HCT116 (cell line): ENCODE results near the gene MDFIC2. TPM values are rescaled to one million over a fixed set of nuclear protein-coding genes. Genes with fewer than 3 reads are reported as not detected.

Experiments used
- ATAC-seq: fragments of 200-7000 bp; cut with Tn5 transposase; 2 replicates; pipeline ENCODE4 v1.9.1; 2020; ENCODE audit warnings: mild to moderate bottlenecking, moderate library complexity
- BruUV-seq: library from RNA; stranded (reverse); fragments of 400-500 nt; replicated peaks from 2 replicates; lab custom pipeline; 2021; lab: Mats Ljungman, UMichigan
- CTCF ChIA-PET: fragments of 300-600 bp; sonication (Branson Sonifier 250); formaldehyde crosslinking; loops from one replicate; lab custom pipeline; 2021; ENCODE audit warnings: antibody characterized with exemption; lab: Charles Lee
- POLR2A ChIA-PET: fragments of 300-600, 350-600 bp; sonication (Branson Sonifier 250); formaldehyde crosslinking; loops from one replicate; lab custom pipeline; 2021; ENCODE audit warnings: antibody characterized with exemption; lab: Charles Lee
- RAD21 ChIA-PET, 2 experiments: fragments of 300-600 bp; sonication (Branson Sonifier 250); formaldehyde crosslinking; loops; one replicate each; lab custom pipeline; 2023; ENCODE audit warnings: low total read pairs in 2 of 2; ENCODE audit not compliant: uncharacterized antibody in 2 of 2, unreplicated experiment in 2 of 2, low non-redundant PET in 1 of 2; lab: Charles Lee
- DNase-seq: peaks from one replicate; pipeline ENCODE4 v3.0.0-alpha.2; 2010; ENCODE audit warnings: low read depth, low spot score
- H2AFZ ChIP-seq: fragments of 200-600 bp; shearing (Covaris generic), sonication (generic); 2 replicates; pipeline ENCODE4 v1.6.1; 2017; ENCODE audit warnings: low read depth, mixed run types, mixed read lengths, antibody characterized with exemption, low read length; ENCODE audit not compliant: poor library complexity, severe bottlenecking
- H3K27ac ChIP-seq: 2 replicates; pipeline ENCODE4 v1.5.1; 2012; ENCODE audit warnings: low read depth, low read length
- H3K27me3 ChIP-seq: fragments of 200-600 bp; sonication (generic); 2 replicates; pipeline ENCODE4 v1.6.1; 2016; ENCODE audit warnings: mixed run types, low read length, mixed read lengths; ENCODE audit not compliant: insufficient read depth
- H3K36me3 ChIP-seq, 2 experiments: fragments of 200-500 bp in 1 of 2; fragments of 200-600 bp in 1 of 2; sonication (Bioruptor generic) in 1 of 2; sonication (generic) in 1 of 2; 2 replicates each; pipeline versions ENCODE4 v1.5.1 to v1.6.1; 2014 to 2016; ENCODE audit warnings: low read length in 2 of 2, inconsistent platforms in 1 of 2, mixed read lengths in 1 of 2, mixed run types in 1 of 2; ENCODE audit not compliant: insufficient read depth in 2 of 2, control insufficient read depth in 1 of 2
- H3K4me1 ChIP-seq, 2 experiments: fragments of 200-600 bp in 1 of 2; sonication (generic) in 1 of 2; 2 replicates each; pipeline versions ENCODE4 v1.5.1 to v1.6.1; 2012 to 2017; ENCODE audit warnings: low read length in 2 of 2, inconsistent platforms in 1 of 2, mild to moderate bottlenecking in 1 of 2, mixed read lengths in 1 of 2, mixed run types in 1 of 2, moderate library complexity in 1 of 2; ENCODE audit not compliant: insufficient read depth in 2 of 2, control insufficient read depth in 1 of 2
- H3K4me2 ChIP-seq: fragments of 200-600 bp; sonication (generic); 2 replicates; pipeline ENCODE4 v1.6.1; 2017; ENCODE audit warnings: mixed run types, low read length, mixed read lengths
- H3K4me3 ChIP-seq, 2 experiments: fragments of 200-600 bp in 1 of 2; sonication (generic) in 1 of 2; replicated peaks in 1 of 2; 2 replicates each; pipeline ENCODE4 v1.5.1; 2011 to 2016; ENCODE audit warnings: low read length in 2 of 2, control low read depth in 1 of 2, low read depth in 1 of 2, mild to moderate bottlenecking in 1 of 2, mixed read lengths in 1 of 2, mixed run types in 1 of 2
- H3K79me2 ChIP-seq: fragments of 200-600 bp; sonication (generic); 2 replicates; pipeline ENCODE4 v1.6.1; 2017; ENCODE audit warnings: mild to moderate bottlenecking, mixed run types, low read length, moderate library complexity, mixed read lengths; ENCODE audit not compliant: insufficient read depth
- H3K9ac ChIP-seq: fragments of 200-600 bp; sonication (generic); 2 replicates; pipeline ENCODE4 v1.6.1; 2016; ENCODE audit warnings: low read length, mixed read lengths
- H3K9me2 ChIP-seq: fragments of 200-600 bp; sonication (generic), shearing (Covaris generic); 2 replicates; pipeline ENCODE4 v1.6.1; 2017; ENCODE audit warnings: mixed run types, mild to moderate bottlenecking, moderate library complexity; ENCODE audit not compliant: insufficient read depth
- H3K9me3 ChIP-seq, 2 experiments: fragments of 200-500 bp in 1 of 2; fragments of 200-600 bp in 1 of 2; sonication (Bioruptor generic) in 1 of 2; sonication (generic) in 1 of 2; 2 replicates each; pipeline ENCODE4 v1.6.1; 2014 to 2017; ENCODE audit warnings: low read length in 2 of 2, mixed read lengths in 2 of 2, inconsistent platforms in 1 of 2, low read depth in 1 of 2, mild to moderate bottlenecking in 1 of 2, mixed run types in 1 of 2, moderate library complexity in 1 of 2; ENCODE audit not compliant: control insufficient read depth in 1 of 2, insufficient read depth in 1 of 2
- H4K20me1 ChIP-seq: fragments of 200-600 bp; sonication (generic), shearing (Covaris generic); 2 replicates; pipeline ENCODE4 v1.6.1; 2017; ENCODE audit warnings: mixed run types, mild to moderate bottlenecking, moderate library complexity; ENCODE audit not compliant: insufficient read depth
- ATF3 ChIP-seq: IDR thresholded peaks from 2 replicates; pipeline ENCODE4 v1.6.1; 2012
- CBX3 ChIP-seq: IDR thresholded peaks from 2 replicates; pipeline ENCODE4 v1.6.1; 2012; ENCODE audit warnings: low read depth
- CTCF ChIP-seq, 3 experiments: fragments of 200-600 bp in 1 of 3; sonication (generic) in 1 of 3; IDR thresholded peaks in 2 of 3; conservative IDR thresholded peaks in 1 of 3; 2 replicates each; pipeline ENCODE4 v1.5.1; 2012 to 2017; ENCODE audit warnings: low read depth in 2 of 3, low read length in 2 of 3, antibody characterized with exemption in 1 of 3, borderline replicate concordance in 1 of 3, control low read depth in 1 of 3, mild to moderate bottlenecking in 1 of 3, mixed read lengths in 1 of 3, mixed run types in 1 of 3, moderate library complexity in 1 of 3; ENCODE audit not compliant: insufficient read depth in 1 of 3
- EGR1 ChIP-seq: IDR thresholded peaks from 2 replicates; pipeline ENCODE4 v1.6.1; 2012; ENCODE audit warnings: low read depth
- EZH2phosphoT487 ChIP-seq: fragments of 200-600 bp; IDR thresholded peaks from 2 replicates; pipeline ENCODE4 v1.6.1; 2018; ENCODE audit warnings: antibody characterized with exemption, borderline replicate concordance
- FOSL1 ChIP-seq: IDR thresholded peaks from 2 replicates; pipeline ENCODE4 v1.6.1; 2012; ENCODE audit warnings: low read depth
- JUND ChIP-seq: IDR thresholded peaks from 2 replicates; pipeline ENCODE4 v1.6.1; 2012
- POLR2A ChIP-seq: IDR thresholded peaks from 2 replicates; pipeline ENCODE4 v1.7.0; 2011; ENCODE audit warnings: borderline replicate concordance; ENCODE audit not compliant: insufficient read depth, insufficient read length; ENCODE audit errors: extremely low read depth
- POLR2AphosphoS5 ChIP-seq: IDR thresholded peaks from 2 replicates; pipeline ENCODE4 v1.6.1; 2011; ENCODE audit warnings: mild to moderate bottlenecking, low read depth, low read length, moderate library complexity
- RAD21 ChIP-seq: IDR thresholded peaks from 2 replicates; pipeline ENCODE4 v1.6.1; 2012; ENCODE audit warnings: low read depth, mild to moderate bottlenecking
- SIN3A ChIP-seq: IDR thresholded peaks from 2 replicates; pipeline ENCODE4 v1.6.1; 2012; ENCODE audit warnings: low read depth
- SP1 ChIP-seq: IDR thresholded peaks from 2 replicates; pipeline ENCODE4 v1.6.1; 2012; ENCODE audit warnings: low read depth
- TCF7L2 ChIP-seq: IDR thresholded peaks from 2 replicates; pipeline ENCODE4 v1.7.0; 2011; ENCODE audit warnings: borderline replicate concordance, inconsistent platforms; ENCODE audit not compliant: insufficient read depth, insufficient read length; ENCODE audit errors: extremely low read depth
- YY1 ChIP-seq: IDR thresholded peaks from 2 replicates; pipeline ENCODE4 v1.6.1; 2011; ENCODE audit warnings: low read length, low read depth, moderate library complexity, mild to moderate bottlenecking; ENCODE audit not compliant: insufficient replicate concordance; ENCODE audit errors: extremely low read depth
- ZFX ChIP-seq: fragments of 450-650 bp; IDR thresholded peaks from 2 replicates; pipeline ENCODE4 v1.6.1; 2017
- ZNF274 ChIP-seq: fragments of 200-500 bp; sonication (Bioruptor generic); IDR thresholded peaks from 2 replicates; pipeline ENCODE4 v1.6.1; 2014; ENCODE audit warnings: mild to moderate bottlenecking, low read depth, low read length, inconsistent platforms
- intact Hi-C: fragments of 100-400 bp; cut with micrococcal nuclease; formaldehyde crosslinking; loops from 2 replicates; pipeline ENCODE4 v1.10.0; 2022
- total RNA-seq: library from RNA; stranded (reverse); gene quantifications from one replicate; pipeline ENCODE4 v1.2.1, GENCODE V29; 2021; ENCODE audit not compliant: unreplicated experiment
- TF ChIP-seq, protein P1 (sequence below): IDR thresholded peaks from 2 replicates; pipeline ENCODE4 v1.6.1; 2012; ENCODE audit warnings: low read depth
- TF ChIP-seq, protein P2 (sequence below): IDR thresholded peaks from 2 replicates; pipeline ENCODE4 v1.6.1; 2012

Gene MDFIC2
- total RNA-seq, 1 experiment from 2014 or later = not detected

GRCh38 chr3:70176224-70176623, 136.2 kb downstream of the MDFIC2 start (continued):
- TF ChIP-seq SIN3A (no peak), EGR1 (no peak), EZH2phosphoT487 (no peak)

- no peak overlapping the region for H3K27ac ChIP-seq
- H3K79me2 ChIP-seq = no peaks in the 10 kb centered on the region
- POLR2A ChIA-PET = no interaction called here
- intact Hi-C loops = no loop called here
- H3K9ac ChIP-seq = no peak overlapping the region
- H3K4me2 ChIP-seq = no peak overlapping the region
- no peaks in the 10 kb centered on the region for H3K9me2 ChIP-seq
- H3K4me1 ChIP-seq = no peaks in the 10 kb centered on the region
- H4K20me1 ChIP-seq = no peaks in the 10 kb centered on the region
- H3K4me3 ChIP-seq = no peak overlapping the region
- CTCF ChIA-PET = no interaction called here
- TF ChIP-seq POLR2AphosphoS5 = no peak
- no peak for TF ChIP-seq RAD21
- no peak for TF ChIP-seq ZFX
- no peak for TF ChIP-seq EGR1
- TF ChIP-seq, protein P1, sequence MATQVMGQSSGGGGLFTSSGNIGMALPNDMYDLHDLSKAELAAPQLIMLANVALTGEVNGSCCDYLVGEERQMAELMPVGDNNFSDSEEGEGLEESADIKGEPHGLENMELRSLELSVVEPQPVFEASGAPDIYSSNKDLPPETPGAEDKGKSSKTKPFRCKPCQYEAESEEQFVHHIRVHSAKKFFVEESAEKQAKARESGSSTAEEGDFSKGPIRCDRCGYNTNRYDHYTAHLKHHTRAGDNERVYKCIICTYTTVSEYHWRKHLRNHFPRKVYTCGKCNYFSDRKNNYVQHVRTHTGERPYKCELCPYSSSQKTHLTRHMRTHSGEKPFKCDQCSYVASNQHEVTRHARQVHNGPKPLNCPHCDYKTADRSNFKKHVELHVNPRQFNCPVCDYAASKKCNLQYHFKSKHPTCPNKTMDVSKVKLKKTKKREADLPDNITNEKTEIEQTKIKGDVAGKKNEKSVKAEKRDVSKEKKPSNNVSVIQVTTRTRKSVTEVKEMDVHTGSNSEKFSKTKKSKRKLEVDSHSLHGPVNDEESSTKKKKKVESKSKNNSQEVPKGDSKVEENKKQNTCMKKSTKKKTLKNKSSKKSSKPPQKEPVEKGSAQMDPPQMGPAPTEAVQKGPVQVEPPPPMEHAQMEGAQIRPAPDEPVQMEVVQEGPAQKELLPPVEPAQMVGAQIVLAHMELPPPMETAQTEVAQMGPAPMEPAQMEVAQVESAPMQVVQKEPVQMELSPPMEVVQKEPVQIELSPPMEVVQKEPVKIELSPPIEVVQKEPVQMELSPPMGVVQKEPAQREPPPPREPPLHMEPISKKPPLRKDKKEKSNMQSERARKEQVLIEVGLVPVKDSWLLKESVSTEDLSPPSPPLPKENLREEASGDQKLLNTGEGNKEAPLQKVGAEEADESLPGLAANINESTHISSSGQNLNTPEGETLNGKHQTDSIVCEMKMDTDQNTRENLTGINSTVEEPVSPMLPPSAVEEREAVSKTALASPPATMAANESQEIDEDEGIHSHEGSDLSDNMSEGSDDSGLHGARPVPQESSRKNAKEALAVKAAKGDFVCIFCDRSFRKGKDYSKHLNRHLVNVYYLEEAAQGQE = no peak
- no peak for TF ChIP-seq TCF7L2
- TF ChIP-seq CTCF (IDR thresholded peaks at IDR 0.05 in 2 of 3, conservative IDR thresholded peaks at IDR 0.05 in 1 of 3; ENCODE audit: borderline replicate concordance in 1 of 3, insufficient read depth in 1 of 3, low read depth in 2 of 3, low read length in 2 of 3) = no peak
- TF ChIP-seq SIN3A = no peak
- TF ChIP-seq JUND = no peak
- no peak for TF ChIP-seq SP1
- no peak for TF ChIP-seq CBX3
- TF ChIP-seq ATF3 = no peak
- TF ChIP-seq ZNF274 = no peak
- no peak for TF ChIP-seq POLR2A
- TF ChIP-seq FOSL1 = no peak
- no peak for TF ChIP-seq YY1
- no peak for TF ChIP-seq EZH2phosphoT487
- TF ChIP-seq, protein P2, sequence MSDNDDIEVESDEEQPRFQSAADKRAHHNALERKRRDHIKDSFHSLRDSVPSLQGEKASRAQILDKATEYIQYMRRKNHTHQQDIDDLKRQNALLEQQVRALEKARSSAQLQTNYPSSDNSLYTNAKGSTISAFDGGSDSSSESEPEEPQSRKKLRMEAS = no peak
- BruUV-seq = no TSS peak
- H3K36me3 ChIP-seq = no peaks in the 10 kb centered on the region
- no peaks in the 10 kb centered on the region for H3K27me3 ChIP-seq
- no peak overlapping the region for H2AFZ ChIP-seq
- DNase-seq (no peak), ATAC-seq (no peak)
- RAD21 ChIA-PET = no interaction called here
- H3K9me3 ChIP-seq = peaks cover 0 to 2% of the 10 kb centered on the region in 2 experiments; a peak in 1 of 4 replicates
These were observed 155.6 kb downstream of the MDFIC2 start for GRCh38 chr3:70156808-70157207.
